Esophagus squamous epithelium (tissue), 5 donors: ENCODE measurements around the gene SERGEF. TPM values are rescaled to one million over a fixed set of nuclear protein-coding genes. Genes with fewer than 3 reads are reported as not detected.
A peak's percentile ranks its signal among the peaks of the same experiment; 100 is the strongest.

ENCODE experiments used
- DNase-seq: peaks from one replicate; lab custom pipeline; 2025; lab: John Stamatoyannopoulos, UW
- H3K27ac ChIP-seq, 4 donors: fragments of 200-600 bp; sonication (generic); one replicate each; pipeline ENCODE4 v1.5.1; 2016 to 2019; ENCODE audit warnings: mild to moderate bottlenecking in 1 of 4
- H3K27me3 ChIP-seq, 4 donors: fragments of 200-600 bp; sonication (generic); 1 replicate in 3 of 4; 2 replicates in 1 of 4; pipeline versions ENCODE4 v1.5.1 to v1.6.0; 2017 to 2021; ENCODE audit warnings: antibody characterized with exemption in 1 of 4
- H3K36me3 ChIP-seq, 3 donors: fragments of 200-600 bp; sonication (generic); one replicate each; pipeline ENCODE4 v1.5.1; 2016 to 2019
- H3K4me1 ChIP-seq, 3 donors: fragments of 200-600 bp; sonication (generic); one replicate each; pipeline ENCODE4 v1.5.1; 2017 to 2019
- H3K4me3 ChIP-seq, 4 donors: fragments of 200-600 bp; sonication (generic); 1 replicate in 3 of 4; 2 replicates in 1 of 4; pipeline ENCODE4 v1.5.1; 2016 to 2019; ENCODE audit warnings: mild to moderate bottlenecking in 2 of 4, moderate library complexity in 1 of 4
- H3K9me3 ChIP-seq, 3 donors: fragments of 200-600 bp; sonication (generic); one replicate each; pipeline ENCODE4 v1.5.1; 2016 to 2019
- CTCF ChIP-seq, 6 experiments: fragments of 450-650 bp in 4 of 6; fragments of 200-600 bp in 2 of 6; sonication (generic) in 2 of 6; IDR thresholded peaks; one replicate each; pipeline ENCODE4 v1.5.1; 2016 to 2019; ENCODE audit warnings: antibody characterized with exemption in 6 of 6, mild to moderate bottlenecking in 4 of 6, moderate library complexity in 4 of 6
- POLR2A ChIP-seq, 4 donors: fragments of 450-650 bp; IDR thresholded peaks; one replicate each; pipeline ENCODE4 v1.6.1; 2017; ENCODE audit warnings: antibody characterized with exemption in 4 of 4, mild to moderate bottlenecking in 4 of 4, moderate library complexity in 3 of 4
- WGBS, 2 donors: methylation state at CpG; one replicate each; pipeline ENCODE4 v1.1.5; 2018; 5-methylcytosine and 5-hydroxymethylcytosine counted together
- intact Hi-C: fragments of 100-400 bp; cut with DNase I; formaldehyde crosslinking; loops from one replicate; pipeline ENCODE4 v1.15.0; 2022
- total RNA-seq, 4 donors: library from RNA; depleted of rRNA; stranded (reverse); fragments of >200 nt; gene quantifications; one replicate each; pipeline ENCODE4 v1.1.0, GENCODE V29; 2016
- donor health status: DM: yes; HTN: yes; CAD: no.

The SERGEF gene
- total RNA-seq, 4 donors from 2014 or later, result 4.2 to 35.7 (median 13.4) TPM

- Histone ChIP-seq H3K9me3 (no peaks in the 10 kb centered on the region), H3K27me3 (no peaks in the 10 kb centered on the region), H3K36me3 (no peaks in the 10 kb centered on the region), H3K4me1 (peaks cover 0 to 5% (median 0%) of the 10 kb centered on the region in 3 donors), H3K4me3 (no peak overlapping the region), H3K27ac (no peak overlapping the region)
- intact Hi-C loops, result no loop called here
- DNase-seq, result no peak
- WGBS, 2 donors, result 90 to 91% methylated on average over 11 to 13 of the region's 31 CpGs
- TF ChIP-seq POLR2A (IDR thresholded peaks at IDR 0.05), result no peak
- TF ChIP-seq CTCF (IDR thresholded peaks at IDR 0.05), result no peak
Measured at GRCh38 chr11:17772704-17773600, 239.9 kb downstream of the SERGEF start.

DNA sequence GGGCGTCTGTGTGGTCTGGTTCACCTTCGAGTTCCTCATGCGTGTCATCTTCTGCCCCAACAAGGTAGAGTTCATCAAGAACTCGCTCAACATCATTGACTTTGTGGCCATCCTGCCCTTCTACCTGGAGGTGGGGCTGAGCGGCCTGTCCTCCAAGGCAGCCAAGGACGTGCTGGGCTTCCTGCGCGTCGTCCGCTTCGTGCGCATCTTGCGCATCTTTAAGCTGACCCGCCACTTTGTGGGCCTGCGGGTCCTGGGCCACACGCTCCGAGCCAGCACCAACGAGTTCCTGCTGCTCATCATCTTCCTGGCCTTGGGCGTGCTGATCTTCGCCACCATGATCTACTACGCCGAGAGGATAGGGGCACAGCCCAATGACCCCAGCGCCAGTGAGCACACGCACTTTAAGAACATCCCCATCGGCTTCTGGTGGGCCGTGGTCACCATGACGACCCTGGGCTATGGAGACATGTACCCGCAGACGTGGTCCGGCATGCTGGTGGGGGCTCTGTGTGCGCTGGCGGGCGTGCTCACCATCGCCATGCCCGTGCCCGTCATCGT is 240.9 kb downstream of the SERGEF start:
- intact Hi-C loops, result no loop called here

GRCh38 chr11:17771415-17771814 is 241.4 kb downstream of the SERGEF start:
- Histone ChIP-seq H3K4me1 (peaks cover 0 to 5% (median 0%) of the 10 kb centered on the region in 3 donors), H3K9me3 (no peaks in the 10 kb centered on the region), H3K4me3 (no peak overlapping the region), H3K36me3 (no peaks in the 10 kb centered on the region), H3K27ac (no peak overlapping the region), H3K27me3 (no peaks in the 10 kb centered on the region)
- DNase-seq, result no peak
- intact Hi-C loops, result no loop called here
- 91 to 97% methylated on average over 17 of the region's 17 CpGs for WGBS, 2 donors
- no peak for TF ChIP-seq CTCF (IDR thresholded peaks at IDR 0.05)
- no peak for TF ChIP-seq POLR2A (IDR thresholded peaks at IDR 0.05)

More for the DNA sequence above, 240.9 kb downstream of the SERGEF start:
- TF ChIP-seq CTCF (IDR thresholded peaks at IDR 0.05), result no peak
- TF ChIP-seq POLR2A (IDR thresholded peaks at IDR 0.05), result no peak
- Histone ChIP-seq H3K36me3 (no peaks in the 10 kb centered on the region), H3K4me1 (peaks cover 0 to 5% (median 0%) of the 10 kb centered on the region in 3 donors), H3K4me3 (no peak overlapping the region), H3K9me3 (no peaks in the 10 kb centered on the region), H3K27me3 (no peaks in the 10 kb centered on the region), H3K27ac (no peak overlapping the region)
- no peak for DNase-seq
- 93 to 97% methylated on average over 28 to 32 of the region's 37 CpGs for WGBS, 2 donors

DNA sequence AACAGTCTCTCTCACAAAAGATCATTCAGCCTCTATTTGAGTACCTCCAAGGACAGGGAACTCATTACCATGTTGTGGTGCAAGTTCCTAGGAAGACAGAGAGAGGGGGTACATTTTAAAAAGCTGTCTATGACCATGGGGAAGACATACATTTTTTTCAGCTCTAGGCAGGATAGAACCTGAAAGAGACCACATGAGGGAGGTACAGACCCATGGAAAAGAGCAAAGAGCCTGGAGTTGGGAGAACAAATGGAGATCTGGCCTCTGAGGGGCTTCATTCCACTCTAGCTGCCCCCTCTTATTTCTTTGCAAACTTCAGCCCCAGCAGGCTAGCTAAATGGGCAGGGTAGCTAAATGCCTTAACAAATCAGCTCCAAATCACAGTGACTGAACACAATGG is 241.9 kb downstream of the SERGEF start:
- H3K36me3 ChIP-seq, result no peaks in the 10 kb centered on the region
- no peak overlapping the region for H3K27ac ChIP-seq
- H3K9me3 ChIP-seq, result no peaks in the 10 kb centered on the region
- DNase-seq, result no peak
- TF ChIP-seq POLR2A (IDR thresholded peaks at IDR 0.05) (no peak), CTCF (IDR thresholded peaks at IDR 0.05) (no peak)
- H3K4me3 ChIP-seq, result no peak overlapping the region
- intact Hi-C loops, result no loop called here
- H3K27me3 ChIP-seq, result peaks cover 0 to 2% (median 0%) of the 10 kb centered on the region in 4 donors
- H3K4me1 ChIP-seq, result peaks cover 0 to 5% (median 0%) of the 10 kb centered on the region in 3 donors

DNA sequence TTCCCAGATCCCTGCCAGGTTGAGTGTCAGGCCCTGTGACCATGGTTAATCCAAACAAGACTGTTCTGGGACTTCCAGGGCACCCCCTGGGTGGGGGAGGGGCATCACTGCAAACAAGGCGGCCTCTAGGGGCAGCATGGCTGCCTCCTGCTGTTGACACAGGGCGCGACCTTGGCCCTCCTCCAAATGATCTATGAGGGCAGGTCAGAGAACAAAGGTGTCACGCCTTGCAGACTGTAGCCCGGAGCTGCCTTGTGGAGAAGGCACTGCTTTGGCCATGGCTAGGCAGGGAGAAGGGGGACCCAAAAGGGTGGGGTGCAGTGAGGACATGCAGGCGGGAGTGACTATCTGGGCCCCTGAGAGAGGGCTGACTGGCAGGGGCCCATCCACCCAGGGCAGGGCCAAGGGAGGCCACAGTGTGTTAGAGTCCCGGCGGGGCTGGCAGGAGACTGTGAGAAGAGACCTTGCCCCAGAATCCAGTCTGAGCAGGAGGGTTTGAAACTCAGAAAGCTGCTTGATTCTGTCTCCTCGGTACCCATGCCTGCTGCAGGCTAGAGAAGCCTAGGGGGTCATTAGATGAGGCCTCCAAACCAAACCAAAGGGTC is 242.7 kb downstream of the SERGEF start:
- TF ChIP-seq POLR2A (IDR thresholded peaks at IDR 0.05), result no peak
- peak in 1 of 6 experiments; percentile 23 for TF ChIP-seq CTCF (IDR thresholded peaks at IDR 0.05)

More for the DNA sequence above, 242.7 kb downstream of the SERGEF start:
- H3K4me3 ChIP-seq, result no peak overlapping the region
- H3K9me3 ChIP-seq, result no peaks in the 10 kb centered on the region
- DNase-seq, result no peak
- H3K27me3 ChIP-seq, result peaks cover 0 to 6% (median 0%) of the 10 kb centered on the region in 4 donors
- H3K27ac ChIP-seq, result no peak overlapping the region
- WGBS, 2 donors, result 69 to 90% methylated on average over 3 of the region's 9 CpGs
- H3K4me1 ChIP-seq, result peaks cover 0 to 5% (median 0%) of the 10 kb centered on the region in 3 donors
- intact Hi-C loops, result no loop called here
- no peaks in the 10 kb centered on the region for H3K36me3 ChIP-seq
